Keratinocyte (primary cell): ENCODE results near the gene PROSER1. TPM values are rescaled to one million over a fixed set of nuclear protein-coding genes. Genes with fewer than 3 reads are reported as not detected.

Experiments used
- DNase-seq: peaks from one replicate; pipeline ENCODE4 v3.0.0-alpha.2; 2011; ENCODE audit warnings: low read depth, missing footprints, low spot score
- FAIRE-seq: peaks from 2 replicates; lab custom pipeline; 2011; peaks lifted over from hg19 to GRCh38; lab: Jason Lieb, UNC
- H2AFZ ChIP-seq: 2 replicates; pipeline ENCODE4 v1.6.0; 2012; ENCODE audit warnings: low read length, control low read depth, inconsistent platforms; ENCODE audit not compliant: control insufficient read depth
- H3K27ac ChIP-seq: 2 replicates; pipeline ENCODE4 v1.5.1; 2011; ENCODE audit warnings: low read length; ENCODE audit not compliant: control insufficient read depth, insufficient read depth
- H3K27me3 ChIP-seq: 3 replicates; pipeline ENCODE4 v1.6.0; 2011; ENCODE audit warnings: low read length; ENCODE audit not compliant: control insufficient read depth, insufficient read depth; ENCODE audit errors: extremely low read depth
- H3K36me3 ChIP-seq, 2 experiments: 2 replicates in 1 of 2; 3 replicates in 1 of 2; pipeline ENCODE4 v1.5.1; 2011; ENCODE audit warnings: low read length in 2 of 2, mild to moderate bottlenecking in 1 of 2; ENCODE audit not compliant: control insufficient read depth in 2 of 2, insufficient read depth in 2 of 2; ENCODE audit errors: extremely low read depth in 1 of 2
- H3K4me1 ChIP-seq: 3 replicates; pipeline ENCODE4 v1.5.1; 2011; ENCODE audit warnings: low read length; ENCODE audit not compliant: control insufficient read depth, insufficient read depth; ENCODE audit errors: extremely low read depth
- H3K4me2 ChIP-seq: 3 replicates; pipeline ENCODE4 v1.6.0; 2011; ENCODE audit warnings: low read depth, low read length; ENCODE audit not compliant: control insufficient read depth, insufficient read depth; ENCODE audit errors: extremely low read depth
- H3K4me3 ChIP-seq, 3 experiments: fragments of 200-600 bp in 1 of 3; sonication (generic) in 1 of 3; 2 replicates in 2 of 3; 3 replicates in 1 of 3; pipeline ENCODE4 v1.5.1; 2011 to 2016; ENCODE audit warnings: low read length in 3 of 3, mild to moderate bottlenecking in 3 of 3, control low read depth in 2 of 3, inconsistent platforms in 1 of 3, low read depth in 1 of 3, mixed read lengths in 1 of 3, mixed run types in 1 of 3, moderate library complexity in 1 of 3; ENCODE audit not compliant: control insufficient read depth in 2 of 3, insufficient read depth in 2 of 3; ENCODE audit errors: extremely low read depth in 1 of 3
- H3K79me2 ChIP-seq: 2 replicates; pipeline ENCODE4 v1.6.0; 2012; ENCODE audit warnings: low read length; ENCODE audit not compliant: control insufficient read depth, insufficient read depth
- H3K9ac ChIP-seq: 3 replicates; pipeline ENCODE4 v1.6.0; 2011; ENCODE audit warnings: low read length; ENCODE audit not compliant: control insufficient read depth, insufficient read depth; ENCODE audit errors: extremely low read depth
- H3K9me1 ChIP-seq: 3 replicates; pipeline ENCODE4 v1.6.0; 2011; ENCODE audit warnings: low read length; ENCODE audit not compliant: control insufficient read depth, insufficient read depth; ENCODE audit errors: extremely low read depth
- H3K9me3 ChIP-seq: 2 replicates; pipeline ENCODE4 v1.5.1; 2012; ENCODE audit warnings: low read depth, low read length; ENCODE audit not compliant: control insufficient read depth
- H4K20me1 ChIP-seq: 3 replicates; pipeline ENCODE4 v1.6.0; 2011; ENCODE audit warnings: low read length; ENCODE audit not compliant: control insufficient read depth, insufficient read depth; ENCODE audit errors: extremely low read depth
- EZH2 ChIP-seq: IDR thresholded peaks from one replicate; pipeline ENCODE4 v1.6.1; 2012; ENCODE audit warnings: inconsistent platforms, mild to moderate bottlenecking, low read length, moderate library complexity
- dilution Hi-C: fragments of 300-500 bp; cut with MboI; formaldehyde crosslinking; loops from one replicate; pipeline ENCODE4 v1.7.0; 2020; ENCODE audit warnings: low sequenced_read_pairs; ENCODE audit not compliant: extremely low pct_ligation_motif_present
- polyA plus RNA-seq, 5 experiments: library from polyadenylated mRNA; depleted of rRNA in 3 of 5; stranded (reverse) in 3 of 5; stranded (forward) in 1 of 5; unstranded in 1 of 5; fragments of >200 nt; gene quantifications; 1 replicate in 1 of 5; 2 replicates in 3 of 5; 3 replicates in 1 of 5; pipeline versions ENCODE4 v1.2.1 to v1.2.3, GENCODE V29; 2011 to 2012; ENCODE audit warnings: missing spikeins in 2 of 5, low read depth in 1 of 5, low replicate concordance in 1 of 5
- TF ChIP-seq, protein P1 (sequence below), 3 experiments: IDR thresholded peaks in 1 of 3; conservative IDR thresholded peaks in 1 of 3; optimal IDR thresholded peaks in 1 of 3; 2 replicates in 2 of 3; 3 replicates in 1 of 3; pipeline versions ENCODE3 to v1.5.1; 2011; ENCODE audit warnings: low read length in 3 of 3, mild to moderate bottlenecking in 3 of 3, moderate library complexity in 2 of 3, control low read depth in 1 of 3, inconsistent platforms in 1 of 3; ENCODE audit not compliant: insufficient read depth in 2 of 3; ENCODE audit errors: extremely low read depth in 1 of 3

The PROSER1 gene
- polyA plus RNA-seq, 1 donor (not counting 4 experiments of a cell fraction or from before 2014, with no cell fraction given): 16.9 TPM

- TF ChIP-seq EZH2: no peak
- TF ChIP-seq, protein P1, sequence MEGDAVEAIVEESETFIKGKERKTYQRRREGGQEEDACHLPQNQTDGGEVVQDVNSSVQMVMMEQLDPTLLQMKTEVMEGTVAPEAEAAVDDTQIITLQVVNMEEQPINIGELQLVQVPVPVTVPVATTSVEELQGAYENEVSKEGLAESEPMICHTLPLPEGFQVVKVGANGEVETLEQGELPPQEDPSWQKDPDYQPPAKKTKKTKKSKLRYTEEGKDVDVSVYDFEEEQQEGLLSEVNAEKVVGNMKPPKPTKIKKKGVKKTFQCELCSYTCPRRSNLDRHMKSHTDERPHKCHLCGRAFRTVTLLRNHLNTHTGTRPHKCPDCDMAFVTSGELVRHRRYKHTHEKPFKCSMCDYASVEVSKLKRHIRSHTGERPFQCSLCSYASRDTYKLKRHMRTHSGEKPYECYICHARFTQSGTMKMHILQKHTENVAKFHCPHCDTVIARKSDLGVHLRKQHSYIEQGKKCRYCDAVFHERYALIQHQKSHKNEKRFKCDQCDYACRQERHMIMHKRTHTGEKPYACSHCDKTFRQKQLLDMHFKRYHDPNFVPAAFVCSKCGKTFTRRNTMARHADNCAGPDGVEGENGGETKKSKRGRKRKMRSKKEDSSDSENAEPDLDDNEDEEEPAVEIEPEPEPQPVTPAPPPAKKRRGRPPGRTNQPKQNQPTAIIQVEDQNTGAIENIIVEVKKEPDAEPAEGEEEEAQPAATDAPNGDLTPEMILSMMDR (optimal IDR thresholded peaks at IDR 0.05 in 1 of 3, IDR thresholded peaks at IDR 0.05 in 1 of 3, conservative IDR thresholded peaks at IDR 0.05 in 1 of 3; ENCODE audit: extremely low read depth in 1 of 3, insufficient read depth in 2 of 3, low read length in 3 of 3): no peak
- no peak overlapping the region for H3K27ac ChIP-seq
- H3K27me3 ChIP-seq: peaks cover 8% of the 10 kb centered on the region
- no peaks in the 10 kb centered on the region for H3K9me3 ChIP-seq
- dilution Hi-C loops: no loop called here
- H2AFZ ChIP-seq: no peak overlapping the region
- no peak overlapping the region for H3K4me2 ChIP-seq
- no peaks in the 10 kb centered on the region for H4K20me1 ChIP-seq
- H3K9me1 ChIP-seq: no peaks in the 10 kb centered on the region
- H3K36me3 ChIP-seq: no peaks in the 10 kb centered on the region
- H3K9ac ChIP-seq: no peak overlapping the region
- no peak overlapping the region for H3K4me3 ChIP-seq
- no peaks in the 10 kb centered on the region for H3K4me1 ChIP-seq
- H3K79me2 ChIP-seq: no peaks in the 10 kb centered on the region
- DNase-seq: no peak
- no peak for FAIRE-seq
These were observed 67.4 kb downstream of the PROSER1 start for GRCh38 chr13:38970380-38971051.

DNA sequence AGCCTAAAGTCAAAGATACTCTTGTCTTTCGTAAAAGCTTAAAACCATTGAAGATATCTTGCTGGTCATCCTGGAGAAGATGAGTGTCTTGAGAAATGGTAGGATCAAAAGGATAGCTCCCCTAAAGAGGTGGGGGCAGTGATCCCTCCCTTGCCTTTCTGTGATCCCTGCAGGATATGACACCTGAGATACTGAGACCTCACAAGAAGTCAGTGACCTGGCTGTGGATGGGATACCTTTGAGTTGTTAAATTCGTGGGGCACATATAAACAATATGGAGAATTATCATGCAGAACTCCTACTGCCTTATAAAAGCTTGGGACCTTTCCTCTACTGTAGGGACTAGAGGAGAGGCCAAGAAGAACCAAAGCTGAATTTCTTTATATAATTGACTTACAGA is 68.7 kb downstream of the PROSER1 start:
- FAIRE-seq: no peak
- H3K9me1 ChIP-seq: no peaks in the 10 kb centered on the region
- H3K27ac ChIP-seq: no peak overlapping the region
- peaks cover 12% of the 10 kb centered on the region for H3K27me3 ChIP-seq
- no peak for DNase-seq
- no peak overlapping the region for H3K9ac ChIP-seq
- dilution Hi-C loops: no loop called here
- no peaks in the 10 kb centered on the region for H3K4me1 ChIP-seq
- no peak overlapping the region for H2AFZ ChIP-seq
- no peak overlapping the region for H3K4me2 ChIP-seq
- no peak for TF ChIP-seq EZH2
- TF ChIP-seq, protein P1 (optimal IDR thresholded peaks at IDR 0.05 in 1 of 3, IDR thresholded peaks at IDR 0.05 in 1 of 3, conservative IDR thresholded peaks at IDR 0.05 in 1 of 3; ENCODE audit: extremely low read depth in 1 of 3, insufficient read depth in 2 of 3, low read length in 3 of 3): no peak
- H3K79me2 ChIP-seq: no peaks in the 10 kb centered on the region
- H3K4me3 ChIP-seq: no peak overlapping the region
- H3K9me3 ChIP-seq: no peaks in the 10 kb centered on the region
- no peaks in the 10 kb centered on the region for H4K20me1 ChIP-seq
- H3K36me3 ChIP-seq: no peaks in the 10 kb centered on the region
